GM19467 (cell line): Measurements from ENCODE around the gene GRIA3.

Source experiments
- ATAC-seq: cut with Tn5 transposase; IDR thresholded peaks from one replicate; pipeline ENCODE4 v1.9.1; 2021; ENCODE audit warnings: mild to moderate bottlenecking, moderate library complexity; ENCODE audit not compliant: unreplicated experiment

GRIA3 gene

GRCh38 chrX:123184219-123184865 is at the start of gene GRIA3:
GRIA3 (plus strand) TSS chrX:123184278; CDS start chrX:123184536, 258 bp downstream.
- ATAC-seq: no peak

- no peak for ATAC-seq
These were observed 45.6 kb upstream of the GRIA3 start for GRCh38 chrX:123138473-123138872.

- no peak for ATAC-seq
These were observed 43.6 kb upstream of the GRIA3 start for GRCh38 chrX:123140454-123140853.

GRCh38 chrX:123140904-123141303 is 43.2 kb upstream of the GRIA3 start:
- no peak for ATAC-seq

GRCh38 chrX:123153846-123154335 is 30.2 kb upstream of the GRIA3 start:
- no peak for ATAC-seq

- ATAC-seq: no peak
These were observed 28.8 kb upstream of the GRIA3 start for GRCh38 chrX:123155327-123155726.

- no peak for ATAC-seq
These were observed 26.5 kb upstream of the GRIA3 start for GRCh38 chrX:123157586-123157985.

- ATAC-seq: no peak
These were observed 24.7 kb upstream of the GRIA3 start for GRCh38 chrX:123159403-123159802.

GRCh38 chrX:123167621-123168020 is 16.5 kb upstream of the GRIA3 start:
- ATAC-seq: no peak

- ATAC-seq: no peak
These were observed 14.7 kb upstream of the GRIA3 start for GRCh38 chrX:123169247-123169901.

- ATAC-seq: no peak
These were observed 13.5 kb upstream of the GRIA3 start for GRCh38 chrX:123170546-123170945.

GRCh38 chrX:123171781-123172180 is 12.3 kb upstream of the GRIA3 start:
- no peak for ATAC-seq

- ATAC-seq: no peak
These were observed 11.2 kb upstream of the GRIA3 start for GRCh38 chrX:123172869-123173268.

GRCh38 chrX:123173833-123174232 is 10.2 kb upstream of the GRIA3 start:
- no peak for ATAC-seq

- ATAC-seq: no peak
These were observed 8.5 kb upstream of the GRIA3 start for GRCh38 chrX:123175366-123176122.

- ATAC-seq: no peak
These were observed 2.7 kb upstream of the GRIA3 start for GRCh38 chrX:123181233-123181914.

GRCh38 chrX:123184866-123185276 is 793 bp downstream of the GRIA3 start:
- no peak for ATAC-seq

GRCh38 chrX:123185721-123186120 is 1.6 kb downstream of the GRIA3 start:
- ATAC-seq: no peak

GRCh38 chrX:123186801-123187200 is 2.7 kb downstream of the GRIA3 start:
- no peak for ATAC-seq

GRCh38 chrX:123188081-123188480 is 4.0 kb downstream of the GRIA3 start:
- ATAC-seq: no peak

GRCh38 chrX:123189338-123189737 is 5.3 kb downstream of the GRIA3 start:
- no peak for ATAC-seq
